Mononuclear cell (primary cell): ENCODE data around the gene HS1BP3. TPM values are rescaled to one million over a fixed set of nuclear protein-coding genes. Genes with fewer than 3 reads are reported as not detected.

Experiments used
- H3K27me3 ChIP-seq: 2 replicates; pipeline ENCODE4 v1.6.0; 2011; ENCODE audit warnings: low read length, control low read depth; ENCODE audit not compliant: insufficient read depth
- H3K4me1 ChIP-seq: 2 replicates; pipeline ENCODE4 v1.5.1; 2011; ENCODE audit warnings: mild to moderate bottlenecking, low read length, control low read depth; ENCODE audit not compliant: insufficient read depth
- H3K4me3 ChIP-seq: 2 replicates; pipeline ENCODE4 v1.5.1; 2011; ENCODE audit warnings: mild to moderate bottlenecking, low read length, moderate library complexity
- H3K9me3 ChIP-seq: 2 replicates; pipeline ENCODE4 v1.5.1; 2011; ENCODE audit warnings: low read depth, mild to moderate bottlenecking, control low read depth, low read length
- total RNA-seq: library from RNA; depleted of rRNA; stranded (reverse); fragments of >200 nt; gene quantifications from one replicate; pipeline ENCODE4 v1.2.3, GENCODE V29; 2012

HS1BP3 gene
- total RNA-seq, 1 donor: 10.2 TPM

- Histone ChIP-seq H3K27me3 (no peaks in the 10 kb centered on the region), H3K4me1 (no peaks in the 10 kb centered on the region), H3K9me3 (no peaks in the 10 kb centered on the region), H3K4me3 (no peak overlapping the region)
Measured at GRCh38 chr2:20625491-20626391, 25.2 kb downstream of the HS1BP3 start.

DNA sequence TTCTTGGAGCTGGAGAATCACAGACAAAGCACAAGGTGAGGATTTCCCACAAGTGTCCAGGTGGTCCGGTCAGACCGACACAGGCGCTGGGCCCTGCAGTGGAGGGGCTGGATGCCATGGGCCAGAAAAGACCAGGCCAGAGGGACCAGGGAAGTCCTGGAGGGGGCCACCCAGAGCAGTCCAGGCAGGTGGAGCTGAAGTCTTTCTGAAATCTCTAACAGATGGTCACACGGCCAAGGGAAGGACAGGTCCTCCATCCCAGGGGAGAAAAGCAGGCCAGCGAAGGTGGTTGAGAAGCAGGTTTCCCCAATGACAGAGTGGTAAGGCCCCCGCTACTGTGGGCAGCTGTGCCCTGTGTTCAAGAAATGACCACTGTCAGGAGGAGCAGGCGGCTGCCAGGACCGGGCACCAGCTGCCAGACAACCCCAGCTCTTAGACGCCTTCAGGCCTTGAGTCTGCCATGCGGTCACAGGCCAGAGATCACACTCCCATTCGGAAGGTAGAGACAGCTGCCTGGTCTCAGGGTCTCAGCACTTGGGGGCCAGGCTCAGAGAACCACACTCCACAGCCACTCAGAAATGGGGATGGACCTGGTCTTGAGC is 25.9 kb downstream of the HS1BP3 start:
- Histone ChIP-seq H3K27me3 (no peaks in the 10 kb centered on the region), H3K4me3 (no peak overlapping the region), H3K4me1 (no peaks in the 10 kb centered on the region), H3K9me3 (no peaks in the 10 kb centered on the region)

GRCh38 chr2:20624156-20624883 is 26.6 kb downstream of the HS1BP3 start:
- no peaks in the 10 kb centered on the region for H3K4me1 ChIP-seq
- no peaks in the 10 kb centered on the region for H3K27me3 ChIP-seq
- no peaks in the 10 kb centered on the region for H3K9me3 ChIP-seq
- H3K4me3 ChIP-seq: no peak overlapping the region

GRCh38 chr2:20623741-20624155 is 27.1 kb downstream of the HS1BP3 start:
- Histone ChIP-seq H3K9me3 (no peaks in the 10 kb centered on the region), H3K4me1 (no peaks in the 10 kb centered on the region), H3K27me3 (no peaks in the 10 kb centered on the region), H3K4me3 (no peak overlapping the region)

DNA sequence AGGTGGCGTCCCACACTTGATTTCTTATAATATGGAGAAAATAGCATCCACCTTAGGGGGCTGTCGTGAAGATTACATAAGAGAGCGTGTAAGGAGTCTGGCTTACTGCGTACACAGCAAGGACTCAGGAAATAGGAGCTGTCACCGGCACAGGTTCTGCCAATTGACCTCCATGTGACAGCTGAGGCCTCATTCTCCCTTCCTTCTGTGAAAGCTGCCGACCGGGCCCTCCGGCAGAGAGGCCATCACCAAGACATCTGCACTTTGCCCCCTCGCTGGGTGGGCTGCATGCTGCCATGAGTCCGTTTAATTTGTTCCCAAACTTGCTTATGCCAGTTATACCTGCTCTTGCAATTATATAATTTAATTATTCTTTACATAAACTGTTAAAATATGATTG is 27.7 kb downstream of the HS1BP3 start:
- Histone ChIP-seq H3K4me1 (no peaks in the 10 kb centered on the region), H3K27me3 (no peaks in the 10 kb centered on the region), H3K9me3 (no peaks in the 10 kb centered on the region), H3K4me3 (no peak overlapping the region)

DNA sequence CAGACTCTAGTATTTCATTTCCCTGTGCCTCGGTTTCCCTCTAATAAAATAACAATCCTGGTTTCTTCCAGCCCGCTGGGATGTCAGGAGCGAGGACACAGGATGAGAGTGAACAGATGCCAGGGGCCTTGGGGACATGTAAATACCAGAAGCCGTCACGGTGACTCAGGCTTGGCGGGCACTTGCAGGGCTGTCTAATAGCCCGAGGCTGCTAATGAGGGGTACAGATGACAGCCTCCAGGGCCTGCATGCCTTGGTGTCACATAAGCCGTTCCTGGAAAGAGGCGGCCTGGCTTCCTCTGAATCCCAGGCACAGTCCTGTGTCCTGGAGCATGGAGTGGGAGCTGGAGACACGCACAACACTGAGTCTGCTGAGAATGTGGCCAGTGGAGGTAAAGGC is 28.2 kb downstream of the HS1BP3 start:
- H3K27me3 ChIP-seq: no peaks in the 10 kb centered on the region
- no peaks in the 10 kb centered on the region for H3K4me1 ChIP-seq
- H3K9me3 ChIP-seq: no peaks in the 10 kb centered on the region
- H3K4me3 ChIP-seq: no peak overlapping the region

- H3K4me1 ChIP-seq: no peaks in the 10 kb centered on the region
Measured at GRCh38 chr2:20622296-20622686, 28.6 kb downstream of the HS1BP3 start.

GRCh38 chr2:20621366-20622295 is 29.3 kb downstream of the HS1BP3 start:
- no peaks in the 10 kb centered on the region for H3K4me1 ChIP-seq
- no peaks in the 10 kb centered on the region for H3K27me3 ChIP-seq
- H3K4me3 ChIP-seq: no peak overlapping the region
- no peaks in the 10 kb centered on the region for H3K9me3 ChIP-seq

More at GRCh38 chr2:20622296-20622686, 28.6 kb downstream of the HS1BP3 start:
- no peaks in the 10 kb centered on the region for H3K9me3 ChIP-seq
- no peak overlapping the region for H3K4me3 ChIP-seq
- H3K27me3 ChIP-seq: no peaks in the 10 kb centered on the region

DNA sequence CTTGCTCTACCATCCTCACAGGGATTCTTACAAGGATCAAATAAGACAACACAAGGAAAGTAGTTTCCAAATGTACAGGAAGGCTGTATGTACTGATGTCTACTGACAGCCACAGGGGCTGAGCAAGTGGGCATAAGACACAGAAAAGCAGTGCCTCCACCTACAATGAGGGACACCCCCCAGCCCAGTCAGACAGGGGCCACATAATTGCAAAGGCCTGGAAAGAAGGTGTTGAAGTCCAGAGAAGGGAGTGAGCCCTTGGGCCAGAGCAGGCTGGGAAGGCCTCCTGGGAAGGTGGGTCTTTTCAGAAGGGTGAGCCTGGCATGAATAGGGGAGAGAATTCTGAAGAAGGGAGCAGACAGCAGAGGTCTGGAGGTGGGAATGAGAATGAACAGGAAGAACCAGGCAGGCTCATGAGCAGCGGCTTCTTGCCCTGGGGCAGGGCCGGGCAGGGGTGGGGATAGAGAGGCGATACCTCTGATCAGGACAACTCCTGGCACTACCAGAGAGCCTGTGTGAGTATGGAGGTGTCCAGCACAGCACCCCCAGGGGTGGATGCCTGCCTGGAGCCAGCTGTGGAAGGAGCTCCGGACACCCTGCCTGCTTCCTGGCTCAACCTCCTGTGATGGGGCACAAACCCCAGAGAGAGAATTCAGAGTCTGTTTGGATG is 30.1 kb downstream of the HS1BP3 start:
- Histone ChIP-seq H3K4me3 (no peak overlapping the region), H3K9me3 (no peaks in the 10 kb centered on the region), H3K4me1 (no peaks in the 10 kb centered on the region), H3K27me3 (no peaks in the 10 kb centered on the region)

DNA sequence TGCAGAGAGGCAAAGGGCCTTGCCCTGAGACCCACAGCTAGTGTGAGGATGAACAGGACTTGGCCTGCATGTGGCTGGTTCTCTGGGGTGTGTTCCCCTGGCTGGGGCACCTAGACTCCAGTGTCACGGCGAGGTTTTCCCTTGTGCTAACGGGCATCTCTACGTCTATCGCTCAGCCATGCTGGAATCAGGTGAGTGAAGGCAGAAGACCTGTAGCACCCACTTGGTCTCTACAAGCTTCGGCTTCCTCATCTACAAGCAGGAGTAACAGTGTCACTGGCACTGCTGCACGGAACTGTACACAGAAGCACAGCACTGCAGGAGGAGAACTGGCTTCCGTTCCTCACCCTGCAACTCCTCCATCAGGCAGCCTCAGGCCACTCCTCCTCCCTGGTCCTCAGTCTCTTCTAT is 30.6 kb downstream of the HS1BP3 start:
- no peaks in the 10 kb centered on the region for H3K27me3 ChIP-seq
- H3K4me3 ChIP-seq: no peak overlapping the region
- no peaks in the 10 kb centered on the region for H3K9me3 ChIP-seq
- H3K4me1 ChIP-seq: no peaks in the 10 kb centered on the region

DNA sequence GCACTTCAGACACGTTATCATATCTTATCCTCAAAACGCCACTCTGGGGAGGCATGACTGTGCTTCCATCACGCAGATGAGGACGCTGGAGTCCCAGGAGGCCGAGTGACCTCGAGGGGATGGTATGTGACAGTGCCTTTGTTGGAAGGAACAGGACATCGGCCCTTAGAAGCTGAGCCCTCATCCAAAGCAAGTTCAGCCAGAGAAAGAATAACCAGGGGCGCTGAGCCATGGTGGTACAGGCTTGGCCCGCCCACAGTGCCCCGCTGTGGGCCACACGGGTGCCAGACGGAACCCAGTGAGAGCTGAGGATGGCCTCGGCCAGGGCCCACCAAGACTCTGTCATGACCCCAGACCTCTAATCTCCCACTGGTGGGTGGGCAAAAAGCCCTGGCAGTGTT is 31.3 kb downstream of the HS1BP3 start:
- no peak overlapping the region for H3K4me3 ChIP-seq

GRCh38 chr2:20618886-20619521 is 31.9 kb downstream of the HS1BP3 start:
- Histone ChIP-seq H3K4me3 (no peak overlapping the region), H3K4me1 (no peaks in the 10 kb centered on the region), H3K9me3 (no peaks in the 10 kb centered on the region), H3K27me3 (no peaks in the 10 kb centered on the region)

More for the DNA sequence above, 31.3 kb downstream of the HS1BP3 start:
- Histone ChIP-seq H3K27me3 (no peaks in the 10 kb centered on the region), H3K4me1 (no peaks in the 10 kb centered on the region), H3K9me3 (no peaks in the 10 kb centered on the region)

GRCh38 chr2:20618468-20618885 is 32.4 kb downstream of the HS1BP3 start:
- Histone ChIP-seq H3K27me3 (no peaks in the 10 kb centered on the region), H3K4me3 (no peak overlapping the region), H3K4me1 (no peaks in the 10 kb centered on the region), H3K9me3 (no peaks in the 10 kb centered on the region)
